Heart left ventricle (tissue), 13 donors: ENCODE measurements around the gene HSPB7.

ENCODE experiments used
- CTCF ChIP-seq, 12 donors: fragments of 200-600 bp; sonication (generic) in 4 of 12; IDR thresholded peaks; one replicate each; pipeline versions ENCODE4 v1.5.0 to v1.8.0; 2018 to 2022; ENCODE audit warnings: antibody characterized with exemption in 12 of 12, mild to moderate bottlenecking in 5 of 12
- POLR2A ChIP-seq, 2 donors: fragments of 450-650 bp; IDR thresholded peaks; one replicate each; pipeline ENCODE4 v1.6.1; 2017; ENCODE audit warnings: antibody characterized with exemption in 2 of 2, mild to moderate bottlenecking in 2 of 2, moderate library complexity in 2 of 2
- donor health status: ischemic (EF 13 %, LVEDD 7.1; RV severe dilation, severe dysfunction).
- donor health status: DM: no; HTN: yes; CAD: no.
- donor health status: DM: no; HTN: no; CAD: no.
- donor health status: ischemic (EF 25% LVEDD 6.9; RV normal size, moderate dysfunction).
- donor health status: ischemic (EF 25% LVEDD 5.7; RV mildly dilated, moderate dysfunction).
- donor health status: ischemic (EF 35%, LVEDD 5.7; RV mildly dilated, moderate dysfunction).
- donor health status: nonischemic (EF 11% LVEDD 7.7; RV severe dilation, severe dysfunction).
- donor health status: DM: yes; HTN: yes; CAD: no.
- donor health status: PGD.
- donor health status: ischemic (EF 29% LVEDD 5.4; RV normal size, mild dysfunction).
- donor health status: nonischemic (EF 23%, LVEDD 6.1; RV moderate dilation, normal function).

- TF ChIP-seq CTCF (IDR thresholded peaks at IDR 0.05): peak in 6 of 12 donors; percentile 5 to 45 (median 29)
- no peak for TF ChIP-seq POLR2A (IDR thresholded peaks at IDR 0.05)
Observed at GRCh38 chr1:15975358-15975804, 42.5 kb downstream of the HSPB7 start.
